B cell (primary cell): ENCODE measurements around the gene HAP1. TPM values are rescaled to one million over a fixed set of nuclear protein-coding genes. Genes with fewer than 3 reads are reported as not detected.

Experiments
- ATAC-seq: fragments of 200-7000 bp; cut with Tn5 transposase; one replicate; pipeline ENCODE4 v1.10.0; 2021; ENCODE audit warnings: low read depth, mild to moderate bottlenecking, moderate number of reproducible peaks, moderate library complexity
- CTCF ChIA-PET: fragments of 350-600 bp; sonication (Branson Sonifier 250); formaldehyde crosslinking; loops from one replicate; lab custom pipeline; 2021; ENCODE audit warnings: antibody characterized with exemption, inconsistent platforms; lab: Charles Lee
- POLR2A ChIA-PET: fragments of 350-600 bp; sonication (Branson Sonifier 250); formaldehyde crosslinking; loops from one replicate; lab custom pipeline; 2021; ENCODE audit warnings: antibody characterized with exemption; lab: Charles Lee
- DNase-seq: peaks from one replicate; pipeline ENCODE4 v3.0.0; 2013
- H2AFZ ChIP-seq: 2 replicates; pipeline ENCODE4 v1.6.1; 2012; ENCODE audit warnings: mild to moderate bottlenecking, low read depth, low read length; ENCODE audit not compliant: insufficient read depth, poor library complexity, severe bottlenecking
- H3K27ac ChIP-seq, 2 donors: 1 replicate in 1 of 2; 2 replicates in 1 of 2; pipeline ENCODE4 v1.5.1; 2012 to 2013; ENCODE audit warnings: low read length in 2 of 2, mild to moderate bottlenecking in 2 of 2, moderate library complexity in 1 of 2
- H3K27me3 ChIP-seq, 4 experiments: fragments of 200-600 bp in 1 of 4; sonication (generic) in 1 of 4; replicated peaks in 1 of 4; 1 replicate in 2 of 4; 2 replicates in 2 of 4; pipeline versions ENCODE4 v1.6.1 to v1.7.0; 2013 to 2016; ENCODE audit warnings: low read length in 3 of 4, mild to moderate bottlenecking in 2 of 4, mixed read lengths in 1 of 4, moderate library complexity in 1 of 4; ENCODE audit not compliant: insufficient read depth in 4 of 4, control insufficient read depth in 3 of 4; ENCODE audit errors: control extremely low read depth in 1 of 4
- H3K36me3 ChIP-seq, 2 experiments: replicated peaks in 1 of 2; 1 replicate in 1 of 2; 2 replicates in 1 of 2; pipeline versions ENCODE4 v1.6.1 to v1.7.1; 2013; ENCODE audit warnings: low read length in 1 of 2; ENCODE audit not compliant: insufficient read depth in 2 of 2, control insufficient read depth in 1 of 2; ENCODE audit errors: control extremely low read depth in 1 of 2, extremely low read depth in 1 of 2
- H3K4me1 ChIP-seq, 2 donors: fragments of 200-600 bp in 1 of 2; sonication (generic) in 1 of 2; 1 replicate in 1 of 2; 2 replicates in 1 of 2; pipeline versions ENCODE4 v1.5.1 to v1.6.1; 2013 to 2017; ENCODE audit warnings: low read length in 2 of 2; ENCODE audit not compliant: control insufficient read depth in 2 of 2, insufficient read depth in 2 of 2
- H3K4me2 ChIP-seq: replicated peaks from 2 replicates; pipeline ENCODE3; 2012; ENCODE audit warnings: mild to moderate bottlenecking, low read depth, low read length; ENCODE audit not compliant: poor library complexity, severe bottlenecking
- H3K4me3 ChIP-seq, 5 experiments: fragments of 200-600 bp in 1 of 5; sonication (generic) in 1 of 5; 1 replicate in 3 of 5; 2 replicates in 2 of 5; pipeline versions ENCODE4 v1.5.1 to v1.7.0; 2011 to 2016; ENCODE audit warnings: low read length in 4 of 5, mild to moderate bottlenecking in 4 of 5, low read depth in 2 of 5, control low read depth in 1 of 5, moderate library complexity in 1 of 5; ENCODE audit not compliant: insufficient read depth in 1 of 5; ENCODE audit errors: control extremely low read depth in 1 of 5, extremely low read depth in 1 of 5
- H3K79me2 ChIP-seq: fragments of 200-600 bp; sonication (generic); one replicate; pipeline ENCODE4 v1.6.0; 2016; ENCODE audit warnings: low read length; ENCODE audit not compliant: control insufficient read depth, insufficient read depth
- H3K9ac ChIP-seq: fragments of 200-600 bp; sonication (generic); 2 replicates; pipeline ENCODE4 v1.6.1; 2017; ENCODE audit warnings: mild to moderate bottlenecking, low read length, moderate library complexity
- H3K9me3 ChIP-seq, 3 donors: one replicate each; pipeline versions ENCODE4 v1.6.1 to v1.7.1; 2013; ENCODE audit warnings: low read length in 2 of 3; ENCODE audit not compliant: control insufficient read depth in 2 of 3, insufficient read depth in 1 of 3; ENCODE audit errors: control extremely low read depth in 1 of 3
- H4K20me1 ChIP-seq: 2 replicates; pipeline ENCODE4 v1.6.0; 2012; ENCODE audit warnings: mild to moderate bottlenecking, low read length; ENCODE audit not compliant: insufficient read depth, control insufficient read depth, poor library complexity, severe bottlenecking
- H3K27ac Mint-ChIP-seq: one replicate; pipeline ENCODE4 v1.8.0; 2021; ENCODE audit warnings: mixed read lengths
- H3K27me3 Mint-ChIP-seq: one replicate; pipeline ENCODE4 v1.8.0; 2021; ENCODE audit warnings: mixed read lengths
- H3K4me1 Mint-ChIP-seq: one replicate; pipeline ENCODE4 v1.8.0; 2021; ENCODE audit warnings: mixed read lengths
- H3K4me3 Mint-ChIP-seq: one replicate; pipeline ENCODE4 v1.8.0; 2021; ENCODE audit warnings: mixed read lengths
- H3K9me3 Mint-ChIP-seq: one replicate; pipeline ENCODE4 v1.8.0; 2022; ENCODE audit warnings: mixed read lengths; ENCODE audit not compliant: insufficient read depth
- CTCF ChIP-seq: fragments of 200-600 bp; IDR thresholded peaks from one replicate; pipeline ENCODE4 v1.8.0; 2022; ENCODE audit warnings: antibody characterized with exemption, mild to moderate bottlenecking
- EZH2 ChIP-seq: IDR thresholded peaks from 2 replicates; pipeline ENCODE4 v1.6.1; 2012; ENCODE audit warnings: borderline replicate concordance, low read depth, mild to moderate bottlenecking, moderate library complexity, low read length; ENCODE audit not compliant: insufficient read depth, poor library complexity, severe bottlenecking
- WGBS: methylation state at CpG from one replicate; pipeline ENCODE4 v1.1.5; 2013; ENCODE audit warnings: missing lambda C conversion rate; ENCODE audit not compliant: insufficient coverage; 5-methylcytosine and 5-hydroxymethylcytosine counted together
- intact Hi-C: fragments of 100-400 bp; cut with micrococcal nuclease; formaldehyde crosslinking; loops from one replicate; pipeline ENCODE4 v1.10.0; 2022
- polyA plus RNA-seq: library from polyadenylated mRNA; depleted of rRNA; stranded (reverse); fragments of >200 nt; gene quantifications from 2 replicates; pipeline ENCODE4 v1.2.3, GENCODE V29; 2012
- total RNA-seq, 2 donors: library from RNA; stranded (reverse); fragments of 120-200 nt in 1 of 2; gene quantifications; 1 replicate in 1 of 2; 2 replicates in 1 of 2; pipeline versions ENCODE4 v1.2.3 to v1.2.4, GENCODE V29; 2013 to 2022

The HAP1 gene
- total and polyA plus RNA-seq, 2 donors (not counting 1 experiment from before 2014, with no cell fraction given): 0.03 to 0.37 TPM

- POLR2A ChIA-PET: interaction anchor here (0.7 to 4.9 kb wide), 10 partner anchors 10 to 1589 kb away, joined by 3 to 122 read pairs (median 8); partner anchors contain the start of genes HAP1, JUP and KLHL11
- intact Hi-C loops: loop anchor here (1.0 to 5.0 kb wide), 3 partner anchors 9 to 99 kb away; partner anchors contain the start of gene JUP
Measured at GRCh38 chr17:41687828-41688640, 46.4 kb downstream of the HAP1 start.

More at GRCh38 chr17:41687828-41688640, 46.4 kb downstream of the HAP1 start:
- no peak for ATAC-seq
- peaks cover 22 to 27% of the 10 kb centered on the region in 2 donors for H3K4me1 ChIP-seq
- Mint-ChIP-seq H3K4me3 (peak overlapping the region; percentile 96), H3K27me3 (no peaks in the 10 kb centered on the region), H3K9me3 (no peaks in the 10 kb centered on the region), H3K4me1 (peaks cover 38% of the 10 kb centered on the region), H3K27ac (peak overlapping the region; percentile 100)
- peaks cover 43% of the 10 kb centered on the region for H4K20me1 ChIP-seq
- peak overlapping the region; percentile 99 for H3K9ac ChIP-seq
- peaks cover 18% of the 10 kb centered on the region for H3K79me2 ChIP-seq
- peak overlapping the region; percentile 69 for H2AFZ ChIP-seq
- DNase-seq: no peak
- WGBS: 9% methylated on average over 12 of the region's 23 CpGs
- peak overlapping the region; percentile 75 to 99 (median 87) for H3K4me3 ChIP-seq
- H3K9me3 ChIP-seq: no peaks in the 10 kb centered on the region
- peaks cover 6 to 37% of the 10 kb centered on the region in 2 experiments for H3K36me3 ChIP-seq
- CTCF ChIA-PET: interaction anchor here (2.1 to 9.2 kb wide), 5 partner anchors 10 to 98 kb away, joined by 6 to 212 read pairs (median 14); partner anchors contain the start of gene JUP
- no peaks in the 10 kb centered on the region for H3K27me3 ChIP-seq
- peak overlapping the region; percentile 77 for H3K4me2 ChIP-seq
- TF ChIP-seq CTCF: peak; percentile 60
- no peak for TF ChIP-seq EZH2
- peak overlapping the region; percentile 99 for H3K27ac ChIP-seq
